Spleen (tissue), 7 donors: Measurements from ENCODE around the gene PLD2.

Source experiments
- CTCF ChIP-seq, 11 experiments: fragments of 200-600 bp in 7 of 11; fragments of 450-650 bp in 4 of 11; sonication (generic) in 4 of 11; IDR thresholded peaks in 8 of 11; conservative IDR thresholded peaks in 3 of 11; 1 replicate in 7 of 11; 2 replicates in 4 of 11; pipeline versions ENCODE4 v1.4.0 to v1.8.0; 2016 to 2021; ENCODE audit warnings: antibody characterized with exemption in 11 of 11, inconsistent platforms in 4 of 11, mild to moderate bottlenecking in 1 of 11
- POLR2A ChIP-seq, 3 donors: fragments of 450-650 bp; IDR thresholded peaks; one replicate each; pipeline ENCODE4 v1.5.1; 2017; ENCODE audit warnings: antibody characterized with exemption in 3 of 3, mild to moderate bottlenecking in 1 of 3
- POLR2AphosphoS5 ChIP-seq, 3 donors: sonication (generic); formaldehyde crosslinking; IDR thresholded peaks; one replicate each; pipeline ENCODE4 v1.5.1; 2017; ENCODE audit warnings: antibody characterized with exemption in 3 of 3
- donor health status: DM: no; HTN: no; CAD: no; lungs with moderate emphysema.
- donor health status: DM: no; HTN: no; CAD: no.
- donor health status: DM: no; HTN: no; CAD: no.

GRCh38 chr17:4823373-4824089 lies 16.6 kb downstream of the PLD2 start:
- TF ChIP-seq CTCF (IDR thresholded peaks at IDR 0.05 in 8 of 11, conservative IDR thresholded peaks at IDR 0.05 in 3 of 11) (no peak), POLR2A (IDR thresholded peaks at IDR 0.05) (no peak), POLR2AphosphoS5 (IDR thresholded peaks at IDR 0.05) (no peak)
